Colonic mucosa (tissue), 4 donors: ENCODE measurements around the gene LTA4H. TPM values are rescaled to one million over a fixed set of nuclear protein-coding genes. Genes with fewer than 3 reads are reported as not detected.

Experiments
- DNase-seq: peaks from one replicate; pipeline ENCODE4 v3.0.0-alpha.2; 2020
- H3K27ac ChIP-seq: fragments of 200-600 bp; one replicate; pipeline ENCODE4 v1.8.0; 2021
- H3K27me3 ChIP-seq: fragments of 200-600 bp; one replicate; pipeline ENCODE4 v1.8.0; 2021
- H3K36me3 ChIP-seq: fragments of 200-600 bp; one replicate; pipeline ENCODE4 v1.8.0; 2021
- H3K4me1 ChIP-seq: fragments of 200-600 bp; one replicate; pipeline ENCODE4 v1.8.0; 2021; ENCODE audit warnings: mild to moderate bottlenecking
- H3K4me3 ChIP-seq: fragments of 200-600 bp; one replicate; pipeline ENCODE4 v1.8.0; 2021
- H3K9ac ChIP-seq, 2 donors: one replicate each; pipeline ENCODE4 v1.7.0; 2013; ENCODE audit warnings: control low read depth in 2 of 2, low read depth in 2 of 2, low read length in 2 of 2
- H3K9me3 ChIP-seq: fragments of 200-600 bp; one replicate; pipeline ENCODE4 v1.8.0; 2021
- intact Hi-C: fragments of 100-400 bp; cut with DNase I; formaldehyde crosslinking; loops from one replicate; pipeline ENCODE4 v1.14.1; 2022
- total RNA-seq, 2 donors: library from RNA; stranded (reverse); fragmentation: NEBNext Ultra II Directional in 1 of 2; extraction: Animal tissue kit (Norgen Biotek cat#: 25700) in 1 of 2; gene quantifications; one replicate each; pipeline ENCODE4 v1.2.1, GENCODE V29; 2021
- TF ChIP-seq, protein P1 (sequence below): fragments of 200-600 bp; IDR thresholded peaks from one replicate; pipeline ENCODE4 v1.8.0; 2022; ENCODE audit warnings: antibody characterized with exemption, mild to moderate bottlenecking
- donor health status: healthy.
- donor health status: DM: no; HTN: no; CAD: no.
- donor health status: DM: no; HTN: no; CAD: no.

LTA4H gene
- total RNA-seq, 2 donors from 2014 or later: 71.4 to 96.5 TPM

DNA sequence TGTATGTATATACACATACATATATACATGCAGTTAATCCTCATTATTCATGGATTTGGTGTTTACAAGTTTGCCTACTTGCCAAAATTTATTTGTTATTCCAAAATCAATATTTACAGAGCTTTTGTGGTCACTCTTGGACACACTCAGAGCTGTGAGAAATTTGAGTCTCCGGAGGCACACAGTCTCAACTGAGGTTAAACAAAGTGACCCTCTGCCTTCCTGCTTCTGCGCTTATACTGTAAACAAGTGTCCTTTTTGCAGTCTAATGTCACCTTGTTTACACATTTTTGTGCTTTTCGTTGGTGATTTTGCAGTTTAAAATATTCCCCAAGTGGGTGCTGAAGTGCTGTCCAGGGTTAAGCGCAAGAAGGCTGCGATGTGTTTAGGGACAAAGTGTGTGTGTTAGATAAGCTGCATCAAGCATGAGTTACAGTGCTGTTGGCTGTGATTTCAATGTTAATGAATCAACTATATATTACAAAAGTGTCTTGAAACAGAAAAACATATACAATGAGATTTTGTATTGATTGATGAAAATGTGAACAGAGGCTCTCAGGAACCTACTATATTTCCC lies 13.1 kb upstream of the LTA4H start:
- Histone ChIP-seq H3K9me3 (no peaks in the 10 kb centered on the region), H3K9ac (no peak overlapping the region), H3K4me3 (no peak overlapping the region), H3K4me1 (peaks cover 5% of the 10 kb centered on the region), H3K36me3 (no peaks in the 10 kb centered on the region), H3K27me3 (no peaks in the 10 kb centered on the region), H3K27ac (no peak overlapping the region)
- TF ChIP-seq, protein P1, sequence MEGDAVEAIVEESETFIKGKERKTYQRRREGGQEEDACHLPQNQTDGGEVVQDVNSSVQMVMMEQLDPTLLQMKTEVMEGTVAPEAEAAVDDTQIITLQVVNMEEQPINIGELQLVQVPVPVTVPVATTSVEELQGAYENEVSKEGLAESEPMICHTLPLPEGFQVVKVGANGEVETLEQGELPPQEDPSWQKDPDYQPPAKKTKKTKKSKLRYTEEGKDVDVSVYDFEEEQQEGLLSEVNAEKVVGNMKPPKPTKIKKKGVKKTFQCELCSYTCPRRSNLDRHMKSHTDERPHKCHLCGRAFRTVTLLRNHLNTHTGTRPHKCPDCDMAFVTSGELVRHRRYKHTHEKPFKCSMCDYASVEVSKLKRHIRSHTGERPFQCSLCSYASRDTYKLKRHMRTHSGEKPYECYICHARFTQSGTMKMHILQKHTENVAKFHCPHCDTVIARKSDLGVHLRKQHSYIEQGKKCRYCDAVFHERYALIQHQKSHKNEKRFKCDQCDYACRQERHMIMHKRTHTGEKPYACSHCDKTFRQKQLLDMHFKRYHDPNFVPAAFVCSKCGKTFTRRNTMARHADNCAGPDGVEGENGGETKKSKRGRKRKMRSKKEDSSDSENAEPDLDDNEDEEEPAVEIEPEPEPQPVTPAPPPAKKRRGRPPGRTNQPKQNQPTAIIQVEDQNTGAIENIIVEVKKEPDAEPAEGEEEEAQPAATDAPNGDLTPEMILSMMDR: no peak
- DNase-seq: no peak
- intact Hi-C loops: no loop called here

DNA sequence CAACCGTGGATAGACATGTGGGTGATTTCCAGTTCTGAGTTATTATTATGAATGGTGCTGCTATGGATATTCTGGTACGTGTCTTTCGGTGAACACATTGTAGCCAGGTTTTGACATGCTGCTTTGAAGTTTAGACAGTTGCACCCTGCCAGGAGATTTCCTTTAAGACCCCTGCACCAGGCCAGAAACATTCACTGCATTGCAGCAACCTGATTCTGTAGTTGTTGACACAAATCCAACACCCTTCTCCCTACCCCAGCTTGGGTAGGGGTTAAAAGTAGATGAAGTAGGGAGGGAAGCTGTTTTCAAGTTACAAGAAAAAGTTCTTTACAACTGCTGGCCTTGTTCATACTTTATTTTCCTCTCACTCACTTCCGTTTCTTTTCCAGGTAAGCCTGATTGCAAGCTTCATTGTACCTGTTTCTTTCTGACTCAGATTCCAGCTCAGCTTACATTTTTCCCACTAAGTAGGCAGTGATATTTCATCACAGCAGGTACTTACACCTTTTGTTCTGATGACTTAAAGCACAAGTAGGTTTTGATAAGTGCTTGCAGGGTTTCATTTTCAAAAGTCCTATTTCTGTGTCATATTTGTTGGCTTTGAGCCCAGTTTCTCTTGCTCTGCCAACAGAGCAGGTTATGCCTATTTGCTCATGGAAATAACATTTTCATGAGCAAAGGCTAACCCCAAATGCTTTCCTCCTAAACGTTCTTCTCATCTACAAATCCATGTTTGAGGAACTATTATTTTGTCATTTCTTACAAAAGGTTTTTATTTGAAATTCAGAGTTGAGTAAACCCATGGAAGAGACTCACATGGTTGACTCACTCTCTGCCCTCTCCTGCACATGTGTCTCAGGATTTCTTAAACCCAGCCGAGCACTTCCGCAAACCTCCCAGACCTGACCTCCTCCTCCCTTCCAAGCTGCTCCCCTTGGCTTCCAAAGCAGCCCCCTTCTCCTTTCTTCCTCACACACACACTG lies 12.1 kb upstream of the LTA4H start:
- Histone ChIP-seq H3K27ac (peak overlapping the region; percentile 54), H3K9ac (peak overlapping the region in 1 of 2 donors; percentile 54), H3K9me3 (no peaks in the 10 kb centered on the region), H3K36me3 (no peaks in the 10 kb centered on the region), H3K27me3 (no peaks in the 10 kb centered on the region), H3K4me3 (no peak overlapping the region), H3K4me1 (peaks cover 5% of the 10 kb centered on the region)
- intact Hi-C loops: no loop called here
- TF ChIP-seq, protein P1: no peak
- DNase-seq: no peak

DNA sequence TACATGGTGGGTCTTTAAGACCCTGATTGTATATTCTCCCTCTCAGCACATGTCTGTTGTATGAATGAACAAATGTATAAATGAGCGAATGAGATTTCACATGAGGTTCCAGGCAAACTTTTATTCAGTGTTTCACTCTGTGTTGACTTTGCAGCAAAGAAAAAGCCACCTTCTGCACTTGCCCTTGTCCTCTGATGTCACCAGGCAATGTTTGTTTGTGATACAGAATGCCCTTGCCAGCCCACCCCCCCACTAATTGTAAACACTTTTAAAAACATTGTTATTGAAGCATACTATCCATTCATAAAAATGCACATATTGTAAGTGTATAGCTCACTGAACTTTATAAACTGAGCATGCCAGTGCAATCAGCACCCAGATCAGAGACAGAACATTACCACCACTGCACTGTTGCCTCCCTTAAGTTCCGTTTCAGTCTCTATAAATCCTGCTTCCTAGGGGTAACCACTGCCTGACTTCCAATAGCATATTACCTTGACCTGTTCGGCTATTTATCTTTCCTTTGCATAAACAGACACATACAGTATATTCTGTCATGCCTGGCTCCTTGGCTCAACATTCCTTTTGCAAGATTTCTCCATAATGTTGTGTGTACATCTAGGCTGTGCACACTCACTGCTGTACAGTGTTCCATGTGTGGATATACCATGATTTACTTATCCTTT lies 11.3 kb upstream of the LTA4H start:
- DNase-seq: no peak
- Histone ChIP-seq H3K36me3 (no peaks in the 10 kb centered on the region), H3K4me3 (no peak overlapping the region), H3K27ac (peak overlapping the region; percentile 54), H3K27me3 (no peaks in the 10 kb centered on the region), H3K9me3 (no peaks in the 10 kb centered on the region), H3K4me1 (peaks cover 5% of the 10 kb centered on the region), H3K9ac (peak overlapping the region in 1 of 2 donors; percentile 54)
- intact Hi-C loops: no loop called here
- TF ChIP-seq, protein P1: no peak

DNA sequence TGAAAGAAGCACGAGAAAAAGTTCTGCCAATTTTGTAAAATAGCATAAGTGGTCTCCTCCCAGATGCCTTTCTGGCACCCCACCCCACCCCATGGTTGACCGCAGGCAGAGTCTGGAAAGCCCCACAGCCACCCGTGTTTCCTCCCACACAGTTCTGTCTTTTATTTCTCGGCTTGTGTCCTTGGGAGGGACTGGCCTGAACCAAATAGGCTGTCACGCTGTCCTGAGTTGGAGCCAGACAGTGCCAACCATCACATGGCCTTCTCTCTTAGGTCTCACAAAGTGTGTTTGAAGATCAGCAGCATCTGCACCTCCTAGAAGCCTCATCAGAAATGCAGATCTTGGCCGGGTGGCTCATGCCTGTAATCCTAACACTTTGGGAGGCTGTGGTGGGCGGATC lies 10.2 kb upstream of the LTA4H start:
- no peaks in the 10 kb centered on the region for H3K9me3 ChIP-seq
- peaks cover 5% of the 10 kb centered on the region for H3K4me1 ChIP-seq
- no peak for DNase-seq
- H3K36me3 ChIP-seq: no peaks in the 10 kb centered on the region
- intact Hi-C loops: no loop called here
- H3K4me3 ChIP-seq: no peak overlapping the region
- H3K9ac ChIP-seq: no peak overlapping the region
- TF ChIP-seq, protein P1: no peak
- no peak overlapping the region for H3K27ac ChIP-seq
- no peaks in the 10 kb centered on the region for H3K27me3 ChIP-seq

DNA sequence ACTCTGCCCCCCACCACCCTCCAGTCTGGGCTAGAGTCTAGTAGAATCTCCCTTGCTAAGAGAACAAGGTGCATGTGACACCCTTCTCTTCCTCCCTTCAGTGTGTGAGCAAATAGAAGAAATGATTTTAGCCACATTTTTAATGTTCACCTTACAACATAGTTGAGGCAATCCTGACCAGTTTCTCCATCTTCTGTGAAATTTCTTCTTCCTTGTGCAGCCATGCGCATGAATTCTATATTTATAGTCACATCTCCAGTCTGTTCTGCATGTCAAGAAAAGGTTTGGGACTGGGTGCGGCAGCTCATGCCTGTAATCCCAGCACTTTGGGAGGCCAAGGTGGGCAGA lies 9.5 kb upstream of the LTA4H start:
- intact Hi-C loops: no loop called here
- TF ChIP-seq, protein P1: no peak
- Histone ChIP-seq H3K36me3 (no peaks in the 10 kb centered on the region), H3K4me3 (no peak overlapping the region), H3K9me3 (no peaks in the 10 kb centered on the region), H3K9ac (no peak overlapping the region), H3K27me3 (no peaks in the 10 kb centered on the region), H3K4me1 (peaks cover 5% of the 10 kb centered on the region), H3K27ac (no peak overlapping the region)
- no peak for DNase-seq
